ENCODE measurements around the gene GNB1L. TPM values are rescaled to one million over a fixed set of nuclear protein-coding genes. Genes with fewer than 3 reads are reported as not detected.

The GNB1L gene
- total RNA-seq, 1 donor from 2014 or later = 6.1 TPM

DNA sequence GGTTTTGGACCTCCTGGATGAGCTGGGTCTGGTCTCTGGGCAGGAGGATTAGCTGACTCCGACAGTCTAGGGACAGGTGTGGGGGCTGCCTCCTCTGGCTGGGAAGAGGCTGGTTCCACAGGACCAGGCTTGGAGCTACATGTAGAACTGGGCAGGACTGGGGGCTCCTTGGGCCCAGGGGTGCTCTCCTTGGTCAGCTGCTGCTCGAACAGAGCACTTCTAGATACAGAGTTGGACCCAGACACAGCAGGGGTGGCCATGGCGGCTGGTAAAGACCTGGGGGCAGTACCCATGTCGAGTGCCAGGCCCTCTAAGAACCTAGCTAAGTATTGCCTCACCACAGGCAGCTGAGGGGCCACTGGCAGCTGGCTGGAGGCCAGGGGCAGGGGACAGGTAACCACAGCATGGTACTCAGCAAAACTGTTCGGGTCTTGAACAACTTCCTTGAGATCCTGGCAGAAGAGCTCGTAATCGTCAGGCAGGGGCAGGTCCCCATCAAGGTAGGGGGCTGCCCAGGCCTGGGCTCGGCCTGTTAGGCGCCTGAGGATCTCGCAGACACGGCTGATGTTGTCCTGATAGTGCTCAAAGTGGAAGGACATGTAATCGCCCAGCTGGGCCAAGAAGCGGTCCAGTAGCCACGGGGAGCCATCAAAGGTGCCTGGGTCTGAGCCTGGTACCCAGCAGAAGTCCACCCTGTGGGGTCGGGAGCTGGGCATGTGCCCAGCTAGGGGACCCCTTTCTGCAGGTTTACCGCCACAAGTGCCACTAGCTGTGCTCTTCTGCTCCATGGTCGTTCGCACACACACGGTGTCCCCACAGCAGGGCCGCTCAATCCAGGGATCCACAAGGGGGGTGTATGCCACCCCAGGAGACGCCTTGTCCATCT, 3.1 kb downstream of the GNB1L start:
- H3K4me1 Mint-ChIP-seq (ENCODE audit: unreplicated experiment) = peaks cover 32% of the 10 kb centered on the region
- H3K4me3 Mint-ChIP-seq (ENCODE audit: unreplicated experiment) = peak overlapping the region; percentile 89
- DNase-seq (ENCODE audit: extremely low spot score, unreplicated experiment) = peak; percentile 73
- no peak overlapping the region for H3K27ac Mint-ChIP-seq (ENCODE audit: unreplicated experiment)
- H3K27me3 Mint-ChIP-seq (ENCODE audit: unreplicated experiment) = no peaks in the 10 kb centered on the region
- H3K36me3 Mint-ChIP-seq (ENCODE audit: unreplicated experiment) = peaks cover 10% of the 10 kb centered on the region
- no peaks in the 10 kb centered on the region for H3K9me3 Mint-ChIP-seq (ENCODE audit: unreplicated experiment)
- TF ChIP-seq, protein P1, sequence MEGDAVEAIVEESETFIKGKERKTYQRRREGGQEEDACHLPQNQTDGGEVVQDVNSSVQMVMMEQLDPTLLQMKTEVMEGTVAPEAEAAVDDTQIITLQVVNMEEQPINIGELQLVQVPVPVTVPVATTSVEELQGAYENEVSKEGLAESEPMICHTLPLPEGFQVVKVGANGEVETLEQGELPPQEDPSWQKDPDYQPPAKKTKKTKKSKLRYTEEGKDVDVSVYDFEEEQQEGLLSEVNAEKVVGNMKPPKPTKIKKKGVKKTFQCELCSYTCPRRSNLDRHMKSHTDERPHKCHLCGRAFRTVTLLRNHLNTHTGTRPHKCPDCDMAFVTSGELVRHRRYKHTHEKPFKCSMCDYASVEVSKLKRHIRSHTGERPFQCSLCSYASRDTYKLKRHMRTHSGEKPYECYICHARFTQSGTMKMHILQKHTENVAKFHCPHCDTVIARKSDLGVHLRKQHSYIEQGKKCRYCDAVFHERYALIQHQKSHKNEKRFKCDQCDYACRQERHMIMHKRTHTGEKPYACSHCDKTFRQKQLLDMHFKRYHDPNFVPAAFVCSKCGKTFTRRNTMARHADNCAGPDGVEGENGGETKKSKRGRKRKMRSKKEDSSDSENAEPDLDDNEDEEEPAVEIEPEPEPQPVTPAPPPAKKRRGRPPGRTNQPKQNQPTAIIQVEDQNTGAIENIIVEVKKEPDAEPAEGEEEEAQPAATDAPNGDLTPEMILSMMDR (IDR thresholded peaks at IDR 0.05) = no peak

DNA sequence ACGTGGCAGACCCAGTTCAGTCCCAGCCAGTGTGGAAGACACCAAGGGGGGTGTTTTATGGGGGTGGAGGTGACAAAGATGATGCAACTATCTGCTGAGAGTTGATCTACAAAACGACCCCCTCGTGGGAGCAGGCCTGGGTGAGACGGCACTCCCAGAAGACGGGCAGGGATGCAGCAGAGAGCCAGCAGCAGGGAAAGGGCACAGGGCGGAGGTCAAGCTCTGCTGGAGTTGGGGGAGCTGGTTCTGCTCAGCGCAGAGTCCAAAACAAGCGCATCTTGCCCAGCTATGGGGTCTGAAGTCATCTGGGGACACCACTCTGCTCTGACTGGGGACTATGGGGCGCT, 3.9 kb downstream of the GNB1L start:
- H3K27ac Mint-ChIP-seq (ENCODE audit: unreplicated experiment) = peak overlapping the region; percentile 31
- no peak overlapping the region for H3K4me3 Mint-ChIP-seq (ENCODE audit: unreplicated experiment)
- no peaks in the 10 kb centered on the region for H3K27me3 Mint-ChIP-seq (ENCODE audit: unreplicated experiment)
- TF ChIP-seq, protein P1 (IDR thresholded peaks at IDR 0.05) = no peak
- peak; percentile 68 for DNase-seq (ENCODE audit: extremely low spot score, unreplicated experiment)
- no peaks in the 10 kb centered on the region for H3K9me3 Mint-ChIP-seq (ENCODE audit: unreplicated experiment)
- peaks cover 10% of the 10 kb centered on the region for H3K36me3 Mint-ChIP-seq (ENCODE audit: unreplicated experiment)
- peaks cover 26% of the 10 kb centered on the region for H3K4me1 Mint-ChIP-seq (ENCODE audit: unreplicated experiment)

DNA sequence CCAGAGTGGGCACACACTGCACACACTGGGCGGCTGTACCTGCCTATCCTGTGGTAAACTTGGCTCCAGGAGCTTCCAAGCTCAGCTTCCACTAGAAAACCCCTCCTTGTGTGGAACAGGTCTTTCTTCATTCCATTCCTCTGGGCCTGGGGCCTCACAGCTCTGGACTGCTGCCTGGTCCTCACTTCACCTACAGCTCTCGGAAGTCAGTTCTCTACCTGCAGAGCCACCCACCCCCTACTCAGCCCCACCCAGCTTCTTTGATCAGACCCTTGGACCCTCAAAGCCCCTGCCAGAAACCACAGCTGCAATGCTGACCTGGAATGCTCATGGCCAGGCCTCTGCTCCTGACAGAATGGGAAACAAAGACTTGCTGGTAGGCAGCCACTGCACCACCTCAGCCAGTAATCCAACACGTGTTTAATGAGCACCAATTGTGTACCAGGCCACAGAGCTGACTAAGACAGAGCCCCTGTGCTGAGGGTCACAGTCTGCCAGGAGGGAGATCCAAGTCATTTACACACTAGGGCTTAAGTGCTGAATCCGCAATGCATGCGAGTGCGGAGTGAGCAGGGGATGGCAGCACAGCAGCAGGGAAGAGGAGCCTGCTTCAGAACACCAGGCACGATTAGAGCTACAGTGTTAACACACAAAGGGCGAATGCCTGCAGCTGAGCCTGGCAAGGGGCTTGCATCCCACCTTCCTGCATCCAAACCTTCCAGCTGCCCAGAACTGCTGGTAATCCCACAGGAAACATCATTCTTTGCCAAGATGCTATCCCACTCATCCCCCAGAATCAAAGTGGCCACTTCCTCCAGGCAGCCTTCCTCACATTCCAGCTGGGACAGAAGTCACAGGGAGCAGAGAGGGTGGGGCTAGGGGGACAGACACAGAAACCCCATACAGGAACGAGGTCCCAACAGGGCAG, 4.6 kb downstream of the GNB1L start:
- no peak for DNase-seq (ENCODE audit: extremely low spot score, unreplicated experiment)
- Mint-ChIP-seq H3K36me3 (ENCODE audit: unreplicated experiment) (peaks cover 10% of the 10 kb centered on the region), H3K4me3 (ENCODE audit: unreplicated experiment) (no peak overlapping the region), H3K27ac (ENCODE audit: unreplicated experiment) (peak overlapping the region; percentile 31), H3K27me3 (ENCODE audit: unreplicated experiment) (no peaks in the 10 kb centered on the region), H3K9me3 (ENCODE audit: unreplicated experiment) (no peaks in the 10 kb centered on the region), H3K4me1 (ENCODE audit: unreplicated experiment) (peaks cover 25% of the 10 kb centered on the region)
- TF ChIP-seq, protein P1 (IDR thresholded peaks at IDR 0.05) = no peak

DNA sequence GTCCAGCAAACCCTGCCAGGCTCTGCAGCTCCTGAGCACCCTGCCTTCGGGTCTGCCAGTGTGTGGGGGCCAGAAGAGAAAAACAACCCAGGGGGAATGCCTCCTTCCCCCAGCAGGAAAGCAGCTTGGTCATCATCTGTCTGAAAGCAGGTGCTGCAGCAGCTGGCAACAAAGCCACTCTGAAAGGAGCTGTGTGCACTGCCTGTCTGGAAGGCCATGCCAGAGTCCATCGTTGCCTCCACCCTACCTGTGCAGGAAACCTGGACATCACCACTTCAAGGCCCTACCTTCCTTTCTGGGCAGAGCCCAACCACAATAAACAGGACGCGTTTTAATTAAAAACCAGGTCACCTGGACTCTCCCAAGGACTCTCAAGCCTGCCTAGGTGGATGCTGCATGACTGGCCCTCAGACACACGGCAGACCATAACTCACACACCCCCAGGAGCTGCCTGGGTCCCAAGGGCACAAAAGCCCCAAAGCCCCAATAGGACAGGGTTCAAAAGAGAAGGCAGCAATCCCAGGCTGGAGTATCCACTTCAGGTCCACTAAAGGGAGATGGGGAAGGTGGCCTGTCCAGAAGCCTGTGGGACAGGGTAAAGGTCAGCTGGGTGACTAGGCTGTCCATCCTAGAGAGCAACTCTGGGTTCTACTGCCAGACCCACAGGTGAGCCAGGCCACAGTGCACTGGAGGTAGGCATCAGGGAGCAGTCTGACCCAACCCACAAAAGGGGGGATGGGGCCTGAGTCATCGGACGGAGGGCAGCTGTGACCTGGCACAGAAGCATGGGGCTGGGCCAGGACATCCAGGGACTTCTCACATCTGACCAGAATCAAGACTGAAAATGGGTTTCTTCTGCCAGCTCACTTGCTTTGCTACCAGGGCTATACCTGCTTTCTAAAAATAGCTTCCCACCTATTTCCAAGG, 6.1 kb downstream of the GNB1L start:
- no peaks in the 10 kb centered on the region for H3K27me3 Mint-ChIP-seq (ENCODE audit: unreplicated experiment)
- H3K9me3 Mint-ChIP-seq (ENCODE audit: unreplicated experiment) = no peaks in the 10 kb centered on the region
- no peak for DNase-seq (ENCODE audit: extremely low spot score, unreplicated experiment)
- H3K4me1 Mint-ChIP-seq (ENCODE audit: unreplicated experiment) = peaks cover 35% of the 10 kb centered on the region
- H3K27ac Mint-ChIP-seq (ENCODE audit: unreplicated experiment) = peak overlapping the region; percentile 7
- H3K4me3 Mint-ChIP-seq (ENCODE audit: unreplicated experiment) = no peak overlapping the region
- H3K36me3 Mint-ChIP-seq (ENCODE audit: unreplicated experiment) = peaks cover 10% of the 10 kb centered on the region
- TF ChIP-seq, protein P1 (IDR thresholded peaks at IDR 0.05) = no peak
